GM23248 (cell line): ENCODE measurements around the gene MAEL.

Source experiments
- EZH2 ChIP-seq: fragments of 200-600 bp; sonication (generic); IDR thresholded peaks from 2 replicates; pipeline ENCODE4 v1.6.1; 2018; ENCODE audit warnings: antibody characterized with exemption, mild to moderate bottlenecking; ENCODE audit not compliant: insufficient read depth, poor library complexity, severe bottlenecking
- EZH2phosphoT487 ChIP-seq: fragments of 200-600 bp; sonication (generic); IDR thresholded peaks from 2 replicates; pipeline ENCODE4 v1.6.1; 2018; ENCODE audit warnings: antibody characterized with exemption, moderate library complexity, mild to moderate bottlenecking, low read depth; ENCODE audit not compliant: insufficient read depth

DNA sequence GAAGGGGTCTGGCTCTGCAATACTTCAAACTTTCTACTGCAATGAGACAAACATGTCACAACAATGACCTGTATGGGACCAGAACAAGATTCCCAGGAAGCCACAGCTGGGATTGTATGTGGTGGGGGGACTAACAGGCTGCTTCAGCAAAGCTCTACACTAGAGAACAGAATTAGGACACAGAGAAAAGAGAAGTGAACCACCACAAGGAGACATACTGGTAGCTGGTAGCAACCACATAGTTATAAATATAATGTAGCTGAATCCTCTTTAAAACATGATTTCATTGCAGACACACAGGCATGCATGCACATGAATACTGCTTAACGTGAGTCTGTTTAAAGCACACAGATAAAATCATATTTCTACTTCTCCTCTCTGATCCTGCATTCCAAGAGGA lies 10.3 kb upstream of the MAEL start:
- no peak for TF ChIP-seq EZH2
- no peak for TF ChIP-seq EZH2phosphoT487
